NOMO-1 treated with DMSO at 0.1 percent for 48 hours (cell line): ENCODE measurements around the gene SLC16A13.
A peak's percentile ranks its signal among the peaks of the same experiment; 100 is the strongest.
"Not testable (repeated sequence)": the region's sequence is repeated elsewhere in the genome, so short reads cannot be mapped to it uniquely, and the experiment has no call there.

Experiments used
- DNase-seq: peaks from one replicate; lab custom pipeline; 2025; ENCODE audit not compliant: unreplicated experiment; lab: John Stamatoyannopoulos, UW

SLC16A13 gene

DNA sequence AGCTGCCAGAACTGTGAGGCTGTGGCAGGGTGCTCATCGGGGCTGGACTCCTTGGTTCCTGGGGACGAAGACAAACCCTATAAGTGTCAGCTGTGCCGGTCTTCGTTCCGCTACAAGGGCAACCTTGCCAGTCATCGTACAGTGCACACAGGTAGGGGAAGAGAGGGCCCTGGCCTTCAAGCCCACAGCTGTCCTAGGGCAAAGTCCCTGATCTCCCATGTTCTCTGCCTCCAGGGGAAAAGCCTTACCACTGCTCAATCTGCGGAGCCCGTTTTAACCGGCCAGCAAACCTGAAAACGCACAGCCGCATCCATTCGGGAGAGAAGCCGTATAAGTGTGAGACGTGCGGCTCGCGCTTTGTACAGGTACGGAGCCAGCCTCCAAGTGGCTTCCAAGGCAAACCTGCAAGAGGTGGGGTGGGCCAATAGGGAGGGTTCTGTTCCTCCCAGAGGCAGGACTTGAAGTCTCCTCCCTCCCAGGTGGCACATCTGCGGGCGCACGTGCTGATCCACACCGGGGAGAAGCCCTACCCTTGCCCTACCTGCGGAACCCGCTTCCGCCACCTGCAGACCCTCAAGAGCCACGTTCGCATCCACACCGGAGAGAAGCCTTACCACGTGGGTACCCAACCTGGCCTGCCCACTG, 9.2 kb upstream of the SLC16A13 start:
- no peak for DNase-seq

DNA sequence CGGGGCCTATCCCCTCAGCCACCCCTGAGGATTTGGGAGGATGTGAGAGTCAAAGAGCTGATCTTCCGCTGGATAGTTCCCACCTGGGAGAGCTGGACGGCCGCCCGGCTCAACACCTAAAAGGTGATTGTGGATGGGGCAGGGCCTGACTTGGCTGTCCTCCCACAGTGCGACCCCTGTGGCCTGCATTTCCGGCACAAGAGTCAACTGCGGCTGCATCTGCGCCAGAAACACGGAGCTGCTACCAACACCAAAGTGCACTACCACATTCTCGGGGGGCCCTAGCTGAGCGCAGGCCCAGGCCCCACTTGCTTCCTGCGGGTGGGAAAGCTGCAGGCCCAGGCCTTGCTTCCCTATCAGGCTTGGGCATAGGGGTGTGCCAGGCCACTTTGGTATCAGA, 8.5 kb upstream of the SLC16A13 start:
- DNase-seq = no peak

DNA sequence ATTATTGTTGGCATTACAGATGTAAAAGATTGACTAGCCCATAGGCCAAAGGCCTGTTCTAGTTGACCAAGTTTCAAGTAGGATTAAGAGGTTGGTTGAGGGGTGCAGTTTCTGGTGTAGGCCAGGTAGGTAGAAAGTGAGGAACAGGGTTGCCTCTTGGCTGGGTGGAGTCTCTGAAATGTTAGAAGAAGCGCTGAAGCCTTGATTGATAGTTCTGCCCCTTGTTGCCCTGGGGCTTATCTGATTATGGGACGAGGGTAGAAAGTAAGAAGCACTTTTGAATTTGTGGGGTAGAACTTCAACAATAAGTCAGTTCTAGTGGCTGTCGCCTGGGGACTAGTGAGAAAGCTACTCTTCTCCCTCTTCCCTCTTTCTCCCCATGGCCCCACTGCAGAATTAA, 6.7 kb upstream of the SLC16A13 start:
- no peak for DNase-seq

DNA sequence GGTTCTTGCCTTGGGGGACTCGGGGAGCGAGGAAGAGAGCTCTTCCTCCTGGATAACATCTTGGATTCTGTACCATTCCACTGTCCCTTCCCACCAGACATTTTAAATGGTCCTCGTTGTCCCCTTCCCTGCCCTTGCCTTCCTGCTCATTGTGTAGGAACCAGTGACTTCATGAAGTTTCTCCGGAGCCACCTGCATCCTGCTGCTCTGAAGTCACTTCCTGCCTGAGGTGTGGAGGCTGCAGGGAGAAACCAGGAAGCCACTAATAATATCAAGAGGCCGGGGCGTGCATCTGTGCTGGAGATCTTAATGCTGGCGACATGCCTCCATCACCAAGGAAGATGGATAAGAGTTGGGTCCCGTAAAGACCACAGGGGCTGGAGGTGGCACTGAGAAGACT, 6.2 kb upstream of the SLC16A13 start:
- no peak for DNase-seq

DNA sequence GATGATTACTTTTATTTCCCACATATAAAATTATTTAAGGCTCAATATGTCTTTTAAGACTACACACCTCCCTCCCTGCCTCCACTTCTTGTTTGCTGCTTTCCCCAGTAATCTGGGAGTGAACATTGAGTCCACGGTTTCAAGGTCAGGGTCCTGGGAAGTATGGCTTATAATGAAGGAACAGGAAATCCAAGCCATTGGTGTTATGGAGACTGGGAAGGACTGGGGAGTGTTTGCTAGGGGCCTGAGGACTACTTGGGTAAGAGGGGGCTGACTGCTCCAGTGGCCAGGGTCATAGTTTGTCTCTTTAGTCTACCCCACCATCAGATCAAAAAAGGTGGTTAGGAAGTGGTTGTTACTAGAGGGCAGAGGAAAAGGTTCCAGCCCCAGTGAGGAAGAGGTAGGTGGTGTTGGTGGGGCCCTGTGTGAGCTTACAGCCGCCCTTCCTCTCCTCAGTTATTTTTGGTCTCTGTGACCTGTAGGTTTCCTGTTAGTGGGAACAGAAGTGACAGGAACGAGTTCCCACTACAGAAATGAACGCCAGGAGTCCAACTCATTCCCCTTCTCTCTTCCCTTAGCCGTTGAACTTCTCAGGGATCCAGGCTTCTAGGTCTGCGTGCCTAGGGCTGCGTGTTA, 742 bp upstream of the SLC16A13 start:
- DNase-seq = peak; percentile 47

DNA sequence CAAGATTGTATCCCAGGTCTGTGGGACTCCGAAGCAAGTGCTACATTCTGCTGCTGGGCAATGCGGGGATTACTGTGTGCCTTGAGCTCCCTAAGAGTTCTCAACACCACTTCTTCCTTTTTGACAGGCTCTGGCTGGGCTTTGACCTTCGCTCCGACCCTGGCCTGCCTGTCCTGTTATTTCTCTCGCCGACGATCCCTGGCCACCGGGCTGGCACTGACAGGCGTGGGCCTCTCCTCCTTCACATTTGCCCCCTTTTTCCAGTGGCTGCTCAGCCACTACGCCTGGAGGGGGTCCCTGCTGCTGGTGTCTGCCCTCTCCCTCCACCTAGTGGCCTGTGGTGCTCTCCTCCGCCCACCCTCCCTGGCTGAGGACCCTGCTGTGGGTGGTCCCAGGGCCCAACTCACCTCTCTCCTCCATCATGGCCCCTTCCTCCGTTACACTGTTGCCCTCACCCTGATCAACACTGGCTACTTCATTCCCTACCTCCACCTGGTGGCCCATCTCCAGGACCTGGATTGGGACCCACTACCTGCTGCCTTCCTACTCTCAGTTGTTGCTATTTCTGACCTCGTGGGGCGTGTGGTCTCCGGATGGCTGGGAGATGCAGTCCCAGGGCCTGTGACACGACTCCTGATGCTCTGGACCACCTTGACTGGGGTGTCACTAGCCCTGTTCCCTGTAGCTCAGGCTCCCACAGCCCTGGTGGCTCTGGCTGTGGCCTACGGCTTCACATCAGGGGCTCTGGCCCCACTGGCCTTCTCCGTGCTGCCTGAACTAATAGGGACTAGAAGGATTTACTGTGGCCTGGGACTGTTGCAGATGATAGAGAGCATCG, 2.4 kb downstream of the SLC16A13 start:
- no peak for DNase-seq

DNA sequence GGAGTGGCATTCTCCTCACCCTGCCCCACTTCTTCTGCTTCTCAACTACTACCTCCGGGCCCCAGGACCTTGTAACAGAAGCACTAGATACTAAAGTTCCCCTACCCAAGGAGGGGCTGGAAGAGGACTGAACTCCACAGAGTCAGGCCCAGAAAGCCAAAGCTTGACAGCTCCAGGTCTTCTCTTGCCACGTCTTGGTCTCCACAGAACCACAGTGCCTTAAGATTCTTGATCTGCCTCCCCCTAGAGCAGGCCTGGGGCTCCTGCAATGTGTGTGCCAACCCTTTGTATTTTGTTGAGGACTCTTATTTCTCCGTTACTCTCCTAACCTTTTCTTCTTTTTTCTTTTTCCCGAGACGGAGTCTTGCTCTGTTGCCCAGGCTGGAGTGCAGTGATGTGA, 4.0 kb downstream of the SLC16A13 start:
- DNase-seq = no peak

DNA sequence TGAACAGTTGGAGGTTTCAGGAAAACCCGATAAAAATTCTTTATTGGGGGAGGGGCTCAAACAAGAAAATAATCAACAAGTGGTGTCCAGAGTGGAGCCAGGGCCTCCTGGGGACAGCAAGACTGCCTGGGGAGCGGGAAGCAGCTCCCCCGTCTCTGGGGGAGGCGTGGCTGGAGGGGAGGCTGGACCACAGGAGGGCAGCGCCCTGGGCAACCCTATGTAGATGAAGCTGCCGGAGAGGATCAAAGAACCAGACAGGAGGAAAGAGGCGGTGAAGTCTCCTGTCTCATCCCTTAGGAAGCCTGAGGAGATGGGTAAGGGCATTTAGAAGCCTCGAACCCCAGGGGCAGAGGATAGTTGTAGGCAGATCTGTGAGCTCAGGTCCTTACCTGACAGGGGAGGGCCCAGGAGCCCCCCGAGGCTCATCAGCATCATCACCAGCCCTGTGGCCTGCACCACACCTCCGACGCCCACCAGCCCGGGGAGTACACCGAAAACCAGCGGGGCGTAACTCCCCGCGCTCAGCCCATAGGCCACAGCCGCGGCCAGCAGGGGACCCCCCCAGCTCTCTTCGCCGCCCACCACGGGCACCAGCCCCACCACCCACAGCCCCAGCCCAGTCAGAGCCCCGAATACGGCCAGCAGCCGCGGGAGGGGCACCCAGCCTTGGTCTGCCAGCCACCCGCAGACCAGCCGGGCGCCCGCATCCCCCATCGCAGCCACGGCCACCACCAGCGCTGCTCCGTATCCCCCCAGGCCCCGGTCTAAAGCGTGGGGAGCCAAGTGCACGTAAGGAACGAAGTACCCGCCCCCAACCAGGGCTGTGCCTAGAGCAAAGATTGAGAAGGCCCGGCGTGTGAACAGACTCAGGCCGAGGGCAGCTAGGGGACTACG, 6.0 kb downstream of the SLC16A13 start:
- DNase-seq = no peak

DNA sequence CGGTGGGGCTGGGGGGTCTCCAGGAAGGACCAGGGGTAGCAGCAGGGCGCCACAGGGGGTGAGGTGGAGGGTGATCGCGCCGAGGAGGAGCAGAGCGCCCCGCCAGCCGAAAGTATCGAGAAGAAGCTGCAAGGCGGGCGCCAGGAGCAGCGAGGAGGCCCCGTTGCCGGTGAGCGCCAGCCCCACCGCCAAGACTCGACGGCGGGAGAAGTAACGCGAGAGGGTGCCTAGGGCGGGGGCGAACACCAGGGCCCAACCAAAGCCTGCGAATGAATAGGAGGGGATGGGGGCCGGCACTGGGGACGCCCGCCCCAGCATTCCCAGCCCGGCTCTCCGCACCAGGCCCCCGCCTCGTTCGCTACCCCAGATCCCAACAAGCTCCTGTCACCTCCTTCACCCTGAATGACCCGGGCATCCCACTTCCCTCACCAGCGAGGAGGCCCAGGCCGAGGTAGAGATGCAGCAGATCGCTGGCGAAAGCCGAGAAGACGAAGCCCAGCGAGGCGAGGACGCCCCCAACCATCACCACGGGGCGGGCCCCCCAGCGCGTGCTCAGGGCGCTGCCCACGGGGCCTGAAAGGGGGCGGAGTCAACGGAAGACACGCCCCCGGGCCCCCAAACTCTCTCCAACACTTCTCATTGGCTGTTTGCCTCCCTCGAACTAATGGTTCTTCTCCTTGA, 6.8 kb downstream of the SLC16A13 start:
- DNase-seq = no peak

DNA sequence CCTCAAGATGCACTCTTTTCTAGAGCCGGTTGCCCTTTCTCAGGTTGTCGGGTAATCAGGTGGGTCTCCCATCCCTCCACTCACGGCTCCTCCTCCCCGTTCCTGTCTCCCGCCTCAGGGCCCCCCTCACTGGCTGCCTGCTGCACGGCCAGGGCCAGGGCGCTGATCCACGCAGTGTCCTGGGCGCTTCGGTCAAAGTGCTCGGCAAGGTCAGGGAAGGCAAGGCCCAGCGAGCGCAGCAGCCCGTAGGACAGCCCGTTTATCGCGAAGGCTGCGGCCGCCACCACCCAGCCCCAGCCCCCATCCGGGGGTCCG, 7.3 kb downstream of the SLC16A13 start:
- no peak for DNase-seq

DNA sequence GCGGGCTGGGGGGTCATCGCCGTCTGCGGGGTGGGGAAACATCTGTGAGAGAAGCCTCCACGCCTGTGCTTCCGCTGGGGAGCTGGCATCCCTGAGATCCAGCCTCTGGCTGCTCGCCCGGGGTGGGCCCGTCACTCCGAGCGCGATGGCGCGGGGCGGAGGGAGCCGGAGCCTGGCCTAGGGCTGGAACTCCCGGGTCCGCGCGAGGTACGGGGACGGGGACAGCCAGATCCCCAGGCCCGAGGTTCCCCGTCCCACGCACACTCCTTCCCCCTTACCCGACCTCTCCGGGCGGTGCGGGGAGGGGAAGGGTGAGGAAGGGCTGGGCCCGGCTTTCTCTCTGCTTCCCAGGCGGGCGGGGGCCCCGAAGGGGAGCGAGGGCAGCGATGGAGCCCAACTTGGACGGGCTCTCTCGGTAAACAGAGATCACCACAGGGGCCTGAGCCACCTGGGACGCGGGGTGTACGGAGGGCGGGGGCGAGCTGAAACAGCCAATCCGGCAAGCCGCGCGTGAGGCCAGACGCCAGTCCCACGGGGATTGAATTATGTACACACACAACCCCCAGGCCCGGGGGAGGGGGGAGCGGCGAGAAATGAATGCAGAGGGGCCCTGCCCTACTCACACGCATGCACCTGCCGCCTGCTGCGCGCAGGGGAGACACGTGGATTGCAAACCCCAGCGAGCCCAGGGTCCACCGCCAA, 7.8 kb downstream of the SLC16A13 start, which contains the start of gene SLC16A11:
Gene SLC16A11, minus strand, starts transcription at position 596 of the 702 bp plus-strand sequence. Its CDS starts 579 bp downstream, at position 17.
- no peak for DNase-seq

DNA sequence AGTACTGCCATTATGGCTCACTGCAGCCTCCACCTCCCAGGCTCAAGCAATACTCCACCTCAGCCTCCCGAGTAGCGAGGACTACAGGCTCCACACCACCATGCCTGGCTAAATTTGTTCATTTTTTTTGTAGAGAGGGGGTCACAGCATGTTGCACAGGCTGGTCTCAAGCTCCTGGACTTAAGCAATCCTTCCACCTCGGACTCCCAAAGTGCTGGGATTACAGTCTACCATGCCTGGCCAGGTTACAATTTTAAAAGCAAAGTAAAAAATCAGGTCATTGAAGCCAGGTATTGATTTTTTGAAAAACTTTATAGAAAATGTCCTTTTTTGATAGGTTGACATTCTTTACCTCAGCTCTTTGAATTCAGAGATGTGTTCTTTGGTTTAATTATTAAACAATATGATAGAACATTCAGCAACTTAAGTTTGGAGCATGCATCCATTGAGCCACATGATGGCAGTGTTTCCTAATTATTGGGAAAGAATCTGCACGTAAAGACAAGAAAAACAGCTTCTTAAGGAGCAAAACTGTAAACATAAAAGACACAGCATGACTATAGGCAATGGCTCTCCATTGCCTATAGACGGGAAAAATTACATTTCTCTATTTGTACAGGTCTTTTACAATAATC, 9.8 kb downstream of the SLC16A13 start:
- peak; percentile 68 for DNase-seq

DNA sequence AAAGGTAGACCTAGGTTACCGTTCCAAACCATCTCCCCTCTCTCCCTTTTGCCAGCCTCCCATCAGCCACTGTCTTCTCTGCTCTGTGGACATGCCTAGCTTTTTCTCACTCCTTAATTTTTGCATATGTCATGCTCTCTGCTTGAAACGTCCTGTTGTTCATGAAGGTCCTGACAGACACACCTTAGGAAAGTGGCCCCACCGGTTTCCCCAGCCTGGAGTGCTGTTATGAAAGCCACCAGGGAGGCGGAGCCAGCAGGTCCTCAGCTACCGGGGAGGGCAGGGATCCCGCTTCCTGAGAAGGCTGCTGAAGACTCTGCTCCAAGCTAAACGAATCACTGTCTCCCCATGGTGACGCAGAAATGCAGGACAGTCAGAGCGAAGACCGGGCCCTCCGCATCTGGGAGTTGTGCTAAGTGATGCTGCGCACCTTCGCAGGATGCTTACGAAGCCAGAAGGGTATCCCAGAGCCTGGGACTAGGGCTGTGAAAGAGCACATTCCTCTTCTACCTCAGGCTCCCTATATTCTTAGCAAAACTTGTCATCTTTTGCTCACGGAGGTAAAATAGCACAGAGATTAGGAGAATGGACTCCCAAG, 10.4 kb downstream of the SLC16A13 start:
- no peak for DNase-seq

DNA sequence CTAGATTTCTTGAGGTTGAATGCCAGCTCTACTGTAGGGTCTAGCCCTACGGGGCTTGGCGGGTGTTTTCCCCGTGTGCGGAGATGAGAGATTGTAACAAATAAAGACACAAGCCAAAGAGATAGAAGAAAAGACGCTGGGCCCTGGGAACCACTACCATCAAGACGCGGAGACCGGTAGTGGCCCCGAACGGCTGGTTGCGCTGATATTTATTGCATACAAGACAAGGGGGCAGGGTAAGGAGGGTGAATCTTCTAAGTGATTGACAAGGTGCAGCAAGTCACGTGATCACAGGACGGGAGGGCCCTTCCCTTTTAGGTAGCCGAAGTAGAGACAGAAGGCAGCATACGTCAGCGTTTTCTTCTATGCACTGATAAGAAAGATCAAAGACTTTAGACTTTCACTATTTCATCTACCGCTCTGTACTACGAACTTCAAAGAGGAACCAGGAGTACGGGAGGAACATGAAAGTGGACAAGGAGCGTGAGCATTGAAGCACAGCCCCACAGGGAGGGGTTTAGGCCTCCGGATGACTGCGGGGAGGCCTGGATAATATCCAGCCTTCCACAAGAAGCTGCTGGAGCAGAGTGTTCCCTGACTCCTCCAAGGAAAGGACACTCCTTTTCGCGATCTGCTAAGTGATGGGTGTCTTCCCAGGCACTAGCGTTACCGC, 11.0 kb downstream of the SLC16A13 start:
- DNase-seq = peak; percentile 73

DNA sequence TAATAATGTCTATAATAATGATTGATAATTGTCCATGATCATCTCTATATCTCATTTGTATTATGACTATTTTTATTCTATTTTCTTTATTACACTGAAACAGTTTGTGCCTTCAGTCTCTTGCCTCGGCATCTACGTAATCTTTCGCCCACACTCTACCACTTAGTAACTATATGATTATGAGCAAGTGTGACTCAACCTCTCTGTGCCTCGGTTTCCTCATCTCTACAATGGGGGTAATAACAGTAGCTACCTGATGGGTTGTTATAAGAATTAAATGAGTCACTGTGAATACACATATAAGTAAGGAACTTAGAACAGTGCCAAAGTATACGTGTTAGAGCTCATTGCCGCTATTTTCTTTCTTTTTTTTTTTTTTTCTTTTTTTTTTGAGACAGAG, 11.8 kb downstream of the SLC16A13 start:
- DNase-seq = no peak

DNA sequence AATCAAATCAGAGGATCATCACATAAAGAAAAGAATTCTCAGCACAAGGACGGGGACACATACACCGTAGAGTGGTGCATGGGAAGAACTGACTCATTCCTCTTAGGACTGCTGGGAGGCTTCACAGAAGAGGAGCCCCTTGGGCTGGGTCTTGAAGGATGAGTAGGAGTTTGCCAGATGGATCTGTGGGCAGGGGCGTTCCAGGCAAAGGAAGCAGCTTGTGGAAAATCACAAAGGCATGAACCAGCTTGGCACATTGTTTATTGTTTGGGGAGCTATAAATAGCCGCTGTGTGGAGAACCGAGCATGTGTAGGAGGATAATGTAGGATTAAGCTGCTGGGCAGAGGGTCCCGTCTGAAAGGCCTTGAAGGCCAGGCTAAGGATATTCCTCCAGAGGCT, 13.2 kb downstream of the SLC16A13 start:
- no peak for DNase-seq

DNA sequence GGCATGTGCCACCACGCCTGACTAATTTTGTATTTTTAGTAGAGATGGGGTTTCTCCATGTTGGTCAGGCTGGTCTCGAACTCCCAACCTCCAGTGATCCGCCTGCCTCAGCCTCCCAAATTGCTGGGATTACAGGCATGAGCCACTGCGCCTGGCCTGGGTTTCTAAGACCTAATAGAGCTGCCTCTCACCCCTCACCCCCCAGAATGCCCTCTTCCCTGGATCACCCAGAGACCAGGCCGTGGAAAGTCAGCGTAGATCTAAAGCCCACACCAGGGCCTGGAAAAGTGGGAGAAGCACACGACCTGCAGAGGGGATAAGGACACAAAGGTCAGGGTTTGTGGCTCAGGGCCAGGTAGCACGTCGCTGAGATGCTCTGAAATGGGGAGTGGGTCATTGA, 14.8 kb downstream of the SLC16A13 start:
- DNase-seq = not testable (repeated sequence)

DNA sequence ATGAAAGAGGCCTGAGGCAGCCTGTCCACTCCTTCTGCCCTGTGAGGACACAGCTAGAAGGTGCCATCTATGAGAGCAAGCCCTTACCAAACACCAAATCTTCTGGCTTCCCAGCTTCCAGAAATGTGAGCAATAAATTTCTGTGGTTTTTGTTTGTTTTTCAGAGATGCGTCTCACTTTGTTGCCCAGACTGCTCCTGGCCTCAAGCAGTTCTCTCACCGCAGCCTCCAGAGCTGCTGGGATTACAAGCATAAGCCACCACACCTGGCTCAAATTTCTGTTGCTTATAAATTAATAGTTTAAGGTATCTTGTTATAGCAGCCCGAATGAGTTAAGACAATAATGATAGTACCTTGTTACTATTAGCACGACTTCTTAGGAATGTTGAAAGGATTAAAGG, 20.6 kb downstream of the SLC16A13 start:
- no peak for DNase-seq
